Esophagus squamous epithelium (tissue), 5 donors: ENCODE data around the gene CLCN2. TPM values are rescaled to one million over a fixed set of nuclear protein-coding genes. Genes with fewer than 3 reads are reported as not detected.

ENCODE experiments used
- DNase-seq: peaks from one replicate; lab custom pipeline; 2025; lab: John Stamatoyannopoulos, UW
- H3K27ac ChIP-seq, 4 donors: fragments of 200-600 bp; sonication (generic); one replicate each; pipeline ENCODE4 v1.5.1; 2016 to 2019; ENCODE audit warnings: mild to moderate bottlenecking in 1 of 4
- H3K27me3 ChIP-seq, 4 donors: fragments of 200-600 bp; sonication (generic); 1 replicate in 3 of 4; 2 replicates in 1 of 4; pipeline versions ENCODE4 v1.5.1 to v1.6.0; 2017 to 2021; ENCODE audit warnings: antibody characterized with exemption in 1 of 4
- H3K36me3 ChIP-seq, 3 donors: fragments of 200-600 bp; sonication (generic); one replicate each; pipeline ENCODE4 v1.5.1; 2016 to 2019
- H3K4me1 ChIP-seq, 3 donors: fragments of 200-600 bp; sonication (generic); one replicate each; pipeline ENCODE4 v1.5.1; 2017 to 2019
- H3K4me3 ChIP-seq, 4 donors: fragments of 200-600 bp; sonication (generic); 1 replicate in 3 of 4; 2 replicates in 1 of 4; pipeline ENCODE4 v1.5.1; 2016 to 2019; ENCODE audit warnings: mild to moderate bottlenecking in 2 of 4, moderate library complexity in 1 of 4
- H3K9me3 ChIP-seq, 3 donors: fragments of 200-600 bp; sonication (generic); one replicate each; pipeline ENCODE4 v1.5.1; 2016 to 2019
- POLR2A ChIP-seq, 4 donors: fragments of 450-650 bp; IDR thresholded peaks; one replicate each; pipeline ENCODE4 v1.6.1; 2017; ENCODE audit warnings: antibody characterized with exemption in 4 of 4, mild to moderate bottlenecking in 4 of 4, moderate library complexity in 3 of 4
- WGBS, 2 donors: methylation state at CpG; one replicate each; pipeline ENCODE4 v1.1.5; 2018; 5-methylcytosine and 5-hydroxymethylcytosine counted together
- intact Hi-C: fragments of 100-400 bp; cut with DNase I; formaldehyde crosslinking; loops from one replicate; pipeline ENCODE4 v1.15.0; 2022
- total RNA-seq, 4 donors: library from RNA; depleted of rRNA; stranded (reverse); fragments of >200 nt; gene quantifications; one replicate each; pipeline ENCODE4 v1.1.0, GENCODE V29; 2016
- TF ChIP-seq, protein P1 (sequence below), 6 experiments: fragments of 450-650 bp in 4 of 6; fragments of 200-600 bp in 2 of 6; sonication (generic) in 2 of 6; IDR thresholded peaks; one replicate each; pipeline ENCODE4 v1.5.1; 2016 to 2019; ENCODE audit warnings: antibody characterized with exemption in 6 of 6, mild to moderate bottlenecking in 4 of 6, moderate library complexity in 4 of 6
- donor health status: DM: yes; HTN: yes; CAD: no.

The CLCN2 gene
- total RNA-seq, 4 donors from 2014 or later = 2.1 to 4.2 (median 3.0) TPM

GRCh38 chr3:184314363-184314699 lies 47.1 kb downstream of the CLCN2 start, which contains the start of gene EIF4G1:
EIF4G1 (plus strand) TSS chr3:184314606; CDS start chr3:184315797, 1,191 bp downstream.
- peak in 2 of 4 donors; percentile 32 to 75 for TF ChIP-seq POLR2A (IDR thresholded peaks at IDR 0.05)
- TF ChIP-seq, protein P1, sequence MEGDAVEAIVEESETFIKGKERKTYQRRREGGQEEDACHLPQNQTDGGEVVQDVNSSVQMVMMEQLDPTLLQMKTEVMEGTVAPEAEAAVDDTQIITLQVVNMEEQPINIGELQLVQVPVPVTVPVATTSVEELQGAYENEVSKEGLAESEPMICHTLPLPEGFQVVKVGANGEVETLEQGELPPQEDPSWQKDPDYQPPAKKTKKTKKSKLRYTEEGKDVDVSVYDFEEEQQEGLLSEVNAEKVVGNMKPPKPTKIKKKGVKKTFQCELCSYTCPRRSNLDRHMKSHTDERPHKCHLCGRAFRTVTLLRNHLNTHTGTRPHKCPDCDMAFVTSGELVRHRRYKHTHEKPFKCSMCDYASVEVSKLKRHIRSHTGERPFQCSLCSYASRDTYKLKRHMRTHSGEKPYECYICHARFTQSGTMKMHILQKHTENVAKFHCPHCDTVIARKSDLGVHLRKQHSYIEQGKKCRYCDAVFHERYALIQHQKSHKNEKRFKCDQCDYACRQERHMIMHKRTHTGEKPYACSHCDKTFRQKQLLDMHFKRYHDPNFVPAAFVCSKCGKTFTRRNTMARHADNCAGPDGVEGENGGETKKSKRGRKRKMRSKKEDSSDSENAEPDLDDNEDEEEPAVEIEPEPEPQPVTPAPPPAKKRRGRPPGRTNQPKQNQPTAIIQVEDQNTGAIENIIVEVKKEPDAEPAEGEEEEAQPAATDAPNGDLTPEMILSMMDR (IDR thresholded peaks at IDR 0.05) = no peak
- Histone ChIP-seq H3K27me3 (no peaks in the 10 kb centered on the region), H3K4me3 (peak within 1 kb of the TSS; percentile 70 to 94 (median 81)), H3K4me1 (peaks cover 20 to 47% (median 35%) of the 10 kb centered on the region in 3 donors), H3K27ac (peak within 1 kb of the TSS; percentile 99 to 100 (median 100)), H3K9me3 (no peaks in the 10 kb centered on the region), H3K36me3 (peaks cover 7 to 34% (median 13%) of the 10 kb centered on the region in 3 donors)
- DNase-seq = peak; percentile 57
- WGBS, 2 donors = 0 to 2% methylated on average over 11 to 28 of the region's 40 CpGs
- intact Hi-C loops = no loop called here

DNA sequence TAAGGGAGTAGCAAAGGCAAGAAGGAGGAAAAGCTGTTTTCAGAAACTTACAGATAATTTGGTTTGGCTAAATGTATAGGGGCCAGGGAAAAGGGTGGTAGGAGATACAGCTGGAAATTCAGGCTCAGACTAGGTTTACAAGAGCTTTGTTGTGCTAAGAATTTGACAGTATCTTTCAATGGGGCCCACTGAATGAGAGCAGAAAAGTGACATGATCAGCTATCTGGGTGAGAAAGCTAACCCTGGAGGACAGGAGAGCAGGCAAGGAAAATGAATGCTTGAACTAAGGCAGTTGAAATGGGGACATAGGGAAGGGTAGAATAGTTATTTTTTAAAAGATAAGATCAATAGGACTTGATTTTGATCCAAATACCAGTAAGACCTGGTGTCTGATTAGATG lies 49.8 kb downstream of the CLCN2 start:
- intact Hi-C loops = no loop called here
- Histone ChIP-seq H3K27me3 (no peaks in the 10 kb centered on the region), H3K4me1 (peaks cover 7 to 20% (median 9%) of the 10 kb centered on the region in 3 donors), H3K36me3 (peaks cover 9 to 39% (median 20%) of the 10 kb centered on the region in 3 donors), H3K4me3 (no peak overlapping the region), H3K27ac (no peak overlapping the region), H3K9me3 (no peaks in the 10 kb centered on the region)
- TF ChIP-seq POLR2A (IDR thresholded peaks at IDR 0.05) = no peak
- TF ChIP-seq, protein P1 (IDR thresholded peaks at IDR 0.05) = no peak
- no peak for DNase-seq

DNA sequence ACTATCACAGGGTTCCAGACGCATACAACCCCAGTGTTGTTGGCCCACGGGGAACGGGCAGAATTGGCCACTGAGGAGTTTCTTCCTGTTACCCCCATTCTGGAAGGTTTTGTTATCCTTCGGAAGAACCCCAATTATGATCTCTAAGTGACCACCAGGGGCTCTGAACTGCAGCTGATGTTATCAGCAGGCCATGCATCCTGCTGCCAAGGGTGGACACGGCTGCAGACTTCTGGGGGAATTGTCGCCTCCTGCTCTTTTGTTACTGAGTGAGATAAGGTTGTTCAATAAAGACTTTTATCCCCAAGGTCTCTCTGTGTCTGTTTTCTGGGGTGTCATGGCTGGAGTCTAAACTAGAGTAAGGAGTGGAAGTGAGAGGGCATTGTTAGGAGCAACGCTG lies 52.7 kb downstream of the CLCN2 start:
- Histone ChIP-seq H3K9me3 (no peaks in the 10 kb centered on the region), H3K4me1 (peaks cover 0 to 2% (median 0%) of the 10 kb centered on the region in 3 donors), H3K27ac (no peak overlapping the region), H3K36me3 (peaks cover 16 to 63% (median 39%) of the 10 kb centered on the region in 3 donors), H3K4me3 (no peak overlapping the region), H3K27me3 (no peaks in the 10 kb centered on the region)
- WGBS, 2 donors = 78 to 82% methylated on average over 7 of the region's 7 CpGs
- intact Hi-C loops = loop anchor here (10.0 kb wide), 1 partner anchor 46 kb away; no protein-coding TSS in a partner anchor
- TF ChIP-seq, protein P1 (IDR thresholded peaks at IDR 0.05) = no peak
- no peak for TF ChIP-seq POLR2A (IDR thresholded peaks at IDR 0.05)
- no peak for DNase-seq

GRCh38 chr3:184307915-184308314 lies 53.5 kb downstream of the CLCN2 start:
- H3K27ac ChIP-seq = no peak overlapping the region
- 93 to 96% methylated on average over 5 to 9 of the region's 9 CpGs for WGBS, 2 donors
- TF ChIP-seq POLR2A (IDR thresholded peaks at IDR 0.05) = no peak
- TF ChIP-seq, protein P1 (IDR thresholded peaks at IDR 0.05) = no peak
- H3K4me1 ChIP-seq = no peaks in the 10 kb centered on the region
- H3K27me3 ChIP-seq = no peaks in the 10 kb centered on the region
- DNase-seq = no peak
- intact Hi-C loops = loop anchor here (10.0 kb wide), 1 partner anchor 47 kb away; no protein-coding TSS in a partner anchor
- peaks cover 22 to 71% (median 47%) of the 10 kb centered on the region in 3 donors for H3K36me3 ChIP-seq
- H3K9me3 ChIP-seq = no peaks in the 10 kb centered on the region
- no peak overlapping the region for H3K4me3 ChIP-seq

DNA sequence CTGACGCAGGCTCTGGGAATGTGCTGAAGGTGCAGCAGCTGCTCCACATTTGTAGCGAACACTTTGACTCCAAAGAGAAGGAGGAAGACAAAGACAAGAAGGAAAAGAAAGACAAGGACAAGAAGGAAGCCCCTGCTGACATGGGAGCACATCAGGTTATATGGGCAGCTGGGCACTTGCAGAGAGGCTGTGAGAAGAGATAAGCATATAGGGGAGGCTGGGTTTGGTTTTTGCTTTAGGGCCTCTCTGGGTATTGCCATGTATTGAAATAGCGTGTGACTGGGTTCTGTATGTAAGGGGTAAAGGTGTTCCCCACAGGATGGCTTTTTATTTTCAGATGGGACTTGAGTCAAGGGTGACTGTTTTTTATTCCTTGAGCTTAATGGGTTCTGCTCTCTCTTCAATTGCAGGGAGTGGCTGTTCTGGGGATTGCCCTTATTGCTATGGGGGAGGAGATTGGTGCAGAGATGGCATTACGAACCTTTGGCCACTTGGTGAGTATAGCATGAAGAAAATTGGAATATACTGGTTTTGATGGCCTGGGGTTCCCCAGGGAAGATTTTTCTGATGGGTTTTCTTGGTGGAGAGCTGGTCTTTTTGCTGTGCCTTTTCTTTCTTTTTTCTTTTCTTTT lies 54.9 kb downstream of the CLCN2 start:
- WGBS, 2 donors = 94% methylated on average over 4 of the region's 4 CpGs
- no peak overlapping the region for H3K27ac ChIP-seq
- no peaks in the 10 kb centered on the region for H3K9me3 ChIP-seq
- H3K4me1 ChIP-seq = no peaks in the 10 kb centered on the region
- no peaks in the 10 kb centered on the region for H3K27me3 ChIP-seq
- no peak overlapping the region for H3K4me3 ChIP-seq
- no peak for DNase-seq
- intact Hi-C loops = loop anchor here (10.0 kb wide), 1 partner anchor 48 kb away; no protein-coding TSS in a partner anchor
- H3K36me3 ChIP-seq = peaks cover 37 to 86% (median 61%) of the 10 kb centered on the region in 3 donors
- TF ChIP-seq, protein P1 (IDR thresholded peaks at IDR 0.05) = no peak
- TF ChIP-seq POLR2A (IDR thresholded peaks at IDR 0.05) = no peak
